D341Med (cell line): ENCODE results near the gene CDH2.
"Not testable (repeated sequence)": the region's sequence is repeated elsewhere in the genome, so short reads cannot be mapped to it uniquely, and the experiment has no call there.

Source experiments
- DNase-seq: peaks from one replicate; pipeline ENCODE4 v3.0.0; 2012; ENCODE audit warnings: low spot score

The CDH2 gene

DNA sequence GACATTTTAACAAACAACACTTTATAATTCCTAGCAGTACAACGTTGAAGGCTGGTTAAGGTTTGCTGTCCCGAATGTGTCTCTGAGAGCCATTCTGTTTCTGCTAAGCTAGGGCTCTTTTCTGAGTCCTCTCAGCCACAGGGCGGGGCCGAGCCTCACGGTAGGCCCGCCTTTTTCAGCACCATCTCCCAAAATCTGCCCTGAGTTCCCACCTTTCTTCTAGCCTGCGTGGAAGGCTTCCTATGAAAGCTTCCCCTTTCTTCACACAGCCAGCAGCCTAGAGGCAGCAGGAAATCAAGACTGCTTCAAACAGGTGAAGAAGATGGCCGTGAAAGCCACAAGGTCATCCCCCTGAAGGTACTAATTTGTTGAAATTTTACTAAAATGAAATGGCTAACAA, 255.5 kb downstream of the CDH2 start:
- DNase-seq = no peak

DNA sequence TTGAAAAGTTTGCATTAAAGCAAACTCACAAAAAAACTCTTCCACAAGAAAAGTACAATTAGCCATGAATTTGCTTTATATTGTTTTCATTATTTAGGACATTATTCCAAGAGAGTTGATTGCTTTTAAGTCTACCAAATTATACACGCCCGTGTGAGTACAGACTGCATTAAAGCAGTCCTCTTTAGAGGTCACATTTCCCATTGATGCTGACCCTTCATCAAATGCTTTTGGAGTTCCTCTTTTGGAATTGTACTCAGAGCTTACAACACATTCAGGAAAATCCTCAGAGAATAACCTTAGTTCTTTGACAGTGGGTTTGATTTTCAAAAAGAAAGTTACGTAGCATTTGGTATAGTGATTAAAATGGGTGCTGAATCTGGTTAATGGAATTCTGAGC, 256.1 kb downstream of the CDH2 start:
- no peak for DNase-seq

- not testable (repeated sequence) for DNase-seq
Observed at GRCh38 chr18:27906189-27906588, 270.7 kb downstream of the CDH2 start.

GRCh38 chr18:27903906-27904305, 273.0 kb downstream of the CDH2 start:
- DNase-seq = no peak

DNA sequence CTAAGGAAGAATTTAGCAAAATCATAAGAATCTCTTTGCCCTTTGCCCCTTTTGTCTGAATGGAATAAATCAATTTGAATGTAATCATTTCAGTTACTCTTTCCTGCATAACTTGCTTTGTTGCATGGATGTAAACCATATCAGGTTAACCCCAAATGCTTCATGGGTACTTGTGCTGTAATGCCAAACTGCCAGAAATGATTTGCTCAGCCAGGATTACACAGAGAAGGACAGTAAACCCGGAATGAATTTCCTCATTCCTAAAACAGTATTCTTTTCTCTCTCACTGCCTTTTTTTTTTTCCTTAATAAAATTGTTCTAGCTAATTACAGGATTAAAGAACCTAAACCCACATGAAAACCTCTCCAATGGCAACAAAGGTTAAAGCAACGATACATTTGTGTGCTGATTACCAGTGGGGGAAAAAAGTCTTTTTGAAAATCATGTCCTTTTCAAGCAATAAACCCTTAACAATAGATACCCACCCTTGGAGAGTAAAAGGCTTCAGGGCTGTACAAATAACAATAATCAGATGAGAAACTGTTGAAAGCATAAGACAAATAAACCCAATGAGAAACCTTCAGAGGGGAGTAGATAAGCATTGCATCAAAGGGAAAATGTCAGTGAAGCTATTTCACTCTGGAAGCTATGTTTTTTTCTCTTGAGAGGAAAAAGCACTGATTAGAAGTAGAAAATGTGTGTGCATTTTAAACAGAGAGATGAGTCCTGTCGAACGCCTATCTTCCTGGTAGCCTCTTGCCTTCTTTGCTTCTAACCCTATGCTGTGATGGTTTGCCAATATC, 275.3 kb downstream of the CDH2 start:
- DNase-seq = no peak
